Measurements from ENCODE around the gene CLN6. TPM values are rescaled to one million over a fixed set of nuclear protein-coding genes. Genes with fewer than 3 reads are reported as not detected.
"Not testable (repeated sequence)": the region's sequence is repeated elsewhere in the genome, so short reads cannot be mapped to it uniquely, and the experiment has no call there.

Gene CLN6
- total RNA-seq, 1 experiment from 2014 or later = 82.7 TPM

- no peak for DNase-seq
- Histone ChIP-seq H3K36me3 (peaks cover 75% of the 10 kb centered on the region), H3K4me3 (no peak overlapping the region), H3K27ac (no peak overlapping the region), H3K4me1 (no peaks in the 10 kb centered on the region), H3K9me3 (replicated peaks) (no peaks in the 10 kb centered on the region), H3K27me3 (no peaks in the 10 kb centered on the region)
Measured at GRCh38 chr15:68184616-68185480, 44.7 kb downstream of the CLN6 start.

GRCh38 chr15:68183616-68184315, 45.8 kb downstream of the CLN6 start:
- peaks cover 78% of the 10 kb centered on the region for H3K36me3 ChIP-seq
- no peaks in the 10 kb centered on the region for H3K9me3 ChIP-seq (replicated peaks)
- no peak overlapping the region for H3K4me3 ChIP-seq
- no peaks in the 10 kb centered on the region for H3K27me3 ChIP-seq
- no peak overlapping the region for H3K27ac ChIP-seq
- no peak for DNase-seq
- no peaks in the 10 kb centered on the region for H3K4me1 ChIP-seq

- no peaks in the 10 kb centered on the region for H3K9me3 ChIP-seq (replicated peaks)
- DNase-seq = no peak
- no peaks in the 10 kb centered on the region for H3K27me3 ChIP-seq
- no peak overlapping the region for H3K4me3 ChIP-seq
- H3K4me1 ChIP-seq = no peaks in the 10 kb centered on the region
- no peak overlapping the region for H3K27ac ChIP-seq
- H3K36me3 ChIP-seq = peaks cover 71% of the 10 kb centered on the region
Measured at GRCh38 chr15:68177742-68178141, 51.8 kb downstream of the CLN6 start.

- H3K27me3 ChIP-seq = no peaks in the 10 kb centered on the region
- no peaks in the 10 kb centered on the region for H3K9me3 ChIP-seq (replicated peaks)
- no peaks in the 10 kb centered on the region for H3K4me1 ChIP-seq
- H3K4me3 ChIP-seq = no peak overlapping the region
- DNase-seq = no peak
- peaks cover 63% of the 10 kb centered on the region for H3K36me3 ChIP-seq
- H3K27ac ChIP-seq = no peak overlapping the region
Measured at GRCh38 chr15:68176601-68177000, 52.9 kb downstream of the CLN6 start.

GRCh38 chr15:68175526-68175925, 54.0 kb downstream of the CLN6 start:
- Histone ChIP-seq H3K4me1 (no peaks in the 10 kb centered on the region), H3K27ac (no peak overlapping the region), H3K27me3 (no peaks in the 10 kb centered on the region), H3K9me3 (replicated peaks) (no peaks in the 10 kb centered on the region), H3K4me3 (no peak overlapping the region), H3K36me3 (peaks cover 56% of the 10 kb centered on the region)
- no peak for DNase-seq

GRCh38 chr15:68173119-68173518, 56.4 kb downstream of the CLN6 start:
- no peak for DNase-seq
- Histone ChIP-seq H3K36me3 (peaks cover 44% of the 10 kb centered on the region), H3K27ac (no peak overlapping the region), H3K4me1 (no peaks in the 10 kb centered on the region), H3K9me3 (replicated peaks) (no peaks in the 10 kb centered on the region), H3K27me3 (no peaks in the 10 kb centered on the region), H3K4me3 (no peak overlapping the region)

- not testable (repeated sequence) for H3K4me3 ChIP-seq; H3K27ac ChIP-seq; H3K4me1 ChIP-seq; DNase-seq; H3K27me3 ChIP-seq; H3K9me3 ChIP-seq (replicated peaks)
- H3K36me3 ChIP-seq = peaks cover 36% of the 10 kb centered on the region
Measured at GRCh38 chr15:68172037-68172436, 57.5 kb downstream of the CLN6 start.

- DNase-seq = no peak
- Histone ChIP-seq H3K4me3 (no peak overlapping the region), H3K4me1 (no peaks in the 10 kb centered on the region), H3K27ac (no peak overlapping the region), H3K9me3 (replicated peaks) (no peaks in the 10 kb centered on the region), H3K27me3 (no peaks in the 10 kb centered on the region), H3K36me3 (peaks cover 19% of the 10 kb centered on the region)
Measured at GRCh38 chr15:68166847-68167246, 62.7 kb downstream of the CLN6 start.

GRCh38 chr15:68163191-68163590, 66.3 kb downstream of the CLN6 start:
- H3K4me3 ChIP-seq = no peak overlapping the region
- H3K9me3 ChIP-seq (replicated peaks) = no peaks in the 10 kb centered on the region
- no peaks in the 10 kb centered on the region for H3K4me1 ChIP-seq
- DNase-seq = no peak
- H3K27me3 ChIP-seq = no peaks in the 10 kb centered on the region
- H3K36me3 ChIP-seq = peaks cover 31% of the 10 kb centered on the region
- no peak overlapping the region for H3K27ac ChIP-seq

GRCh38 chr15:68158046-68158628, 71.4 kb downstream of the CLN6 start:
- Histone ChIP-seq H3K4me1 (no peaks in the 10 kb centered on the region), H3K27ac (no peak overlapping the region), H3K36me3 (peaks cover 37% of the 10 kb centered on the region), H3K4me3 (no peak overlapping the region), H3K9me3 (replicated peaks) (no peaks in the 10 kb centered on the region), H3K27me3 (no peaks in the 10 kb centered on the region)
- DNase-seq = no peak

- no peaks in the 10 kb centered on the region for H3K27me3 ChIP-seq
- H3K9me3 ChIP-seq (replicated peaks) = no peaks in the 10 kb centered on the region
- peaks cover 34% of the 10 kb centered on the region for H3K36me3 ChIP-seq
- H3K4me3 ChIP-seq = no peak overlapping the region
- H3K4me1 ChIP-seq = no peaks in the 10 kb centered on the region
- no peak overlapping the region for H3K27ac ChIP-seq
- DNase-seq = no peak
Measured at GRCh38 chr15:68157074-68157473, 72.5 kb downstream of the CLN6 start.

Other genes starting within 250 kb of the CLN6 start
- 56.7 and 70.7 TPM in 2 replicates for gene PIAS1, start 175.4 kb downstream of the CLN6 start, total RNA-seq (2014; rRNA removed; shearing (Covaris generic))
- 5.0 and 7.5 TPM in 2 replicates for gene CALML4, start 24.4 kb downstream of the CLN6 start, total RNA-seq (2014; rRNA removed; shearing (Covaris generic))
- 63.3 and 67.0 TPM in 2 replicates for gene FEM1B, start 48.0 kb upstream of the CLN6 start, total RNA-seq (2014; rRNA removed; shearing (Covaris generic))
- gene ITGA11, start 202.4 kb upstream of the CLN6 start, total RNA-seq (2014; rRNA removed; shearing (Covaris generic)) = not detected in 2 replicates

Measured in SJCRH30 (cell line).